Testis (tissue), 3 donors: ENCODE data around the gene EVPL. TPM values are rescaled to one million over a fixed set of nuclear protein-coding genes. Genes with fewer than 3 reads are reported as not detected.

Experiments
- DNase-seq: peaks from one replicate; pipeline ENCODE4 v3.0.0-alpha.2; 2019
- H3K27ac ChIP-seq, 2 donors: fragments of 200-600 bp; sonication (generic); one replicate each; pipeline ENCODE4 v1.5.1; 2019
- H3K27me3 ChIP-seq: fragments of 200-600 bp; sonication (generic); one replicate; pipeline ENCODE4 v1.5.1; 2019
- H3K36me3 ChIP-seq: fragments of 200-600 bp; sonication (generic); one replicate; pipeline ENCODE4 v1.5.1; 2017; ENCODE audit warnings: low read depth; ENCODE audit errors: missing control alignments
- H3K4me1 ChIP-seq: fragments of 200-600 bp; sonication (generic); one replicate; pipeline ENCODE4 v1.5.1; 2019
- H3K4me3 ChIP-seq, 2 donors: fragments of 200-600 bp; sonication (generic); one replicate each; pipeline ENCODE4 v1.5.1; 2017 to 2019
- H3K9me3 ChIP-seq: fragments of 200-600 bp; sonication (generic); one replicate; pipeline ENCODE4 v1.5.1; 2017
- POLR2A ChIP-seq: fragments of 450-650 bp; IDR thresholded peaks from one replicate; pipeline ENCODE4 v1.6.1; 2017; ENCODE audit warnings: antibody characterized with exemption, mild to moderate bottlenecking, moderate library complexity
- WGBS, 2 donors: methylation state at CpG; one replicate each; pipeline ENCODE4 v1.1.5; 2018; 5-methylcytosine and 5-hydroxymethylcytosine counted together
- intact Hi-C: fragments of 100-400 bp; cut with DNase I; formaldehyde crosslinking; loops from one replicate; pipeline ENCODE4 v1.15.1; 2023; ENCODE audit warnings: low total_unique reads
- polyA plus RNA-seq: library from polyadenylated mRNA; stranded (reverse); fragments of 350-450 nt; fragmentation: Illumina TruSeq; extraction: RNeasy Lipid Tissue Mini Kit (QIAGEN cat#74804); gene quantifications from one replicate; pipeline ENCODE4 v1.2.3, GENCODE V29; 2014; ENCODE audit warnings: low read depth, low replicate concordance; ENCODE audit not compliant: insufficient read depth
- total RNA-seq, 2 donors: library from RNA; depleted of rRNA; stranded (reverse); fragments of >200 nt; gene quantifications; one replicate each; pipeline ENCODE4 v1.2.3, GENCODE V29; 2016
- TF ChIP-seq, protein P1 (sequence below), 3 experiments: fragments of 450-650 bp in 2 of 3; fragments of 200-600 bp in 1 of 3; sonication (generic) in 1 of 3; IDR thresholded peaks; one replicate each; pipeline ENCODE4 v1.5.1; 2016 to 2019; ENCODE audit warnings: antibody characterized with exemption in 3 of 3, mild to moderate bottlenecking in 2 of 3, moderate library complexity in 1 of 3

Gene EVPL
- total and polyA plus RNA-seq, 3 donors from 2014 or later, result 1.2 to 3.5 (median 2.7) TPM

DNA sequence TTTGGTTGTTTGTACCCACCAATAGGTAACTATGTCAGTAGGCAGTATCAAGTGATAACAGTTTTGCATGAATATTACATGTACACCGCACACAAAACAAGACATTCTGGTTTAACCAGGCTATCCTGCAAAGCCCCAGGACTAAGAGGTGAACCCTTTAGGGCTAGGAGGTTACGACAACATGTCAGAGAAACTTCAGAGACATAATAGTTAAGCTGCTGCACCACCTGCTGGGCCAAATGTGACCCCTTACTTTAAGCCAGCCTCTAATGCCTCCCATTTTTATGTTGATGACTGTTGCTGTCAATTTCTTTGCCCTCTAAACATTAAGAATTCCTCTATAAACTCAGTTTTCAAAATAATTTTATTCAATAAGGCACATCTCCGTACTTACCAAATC lies 29.8 kb upstream of the EVPL start:
- WGBS, 2 donors, result 91 to 94% methylated on average over 3 of the region's 3 CpGs
- H3K4me1 ChIP-seq, result no peaks in the 10 kb centered on the region
- H3K36me3 ChIP-seq, result no peaks in the 10 kb centered on the region
- H3K27me3 ChIP-seq, result no peaks in the 10 kb centered on the region
- no peak overlapping the region for H3K27ac ChIP-seq
- intact Hi-C loops, result no loop called here
- no peaks in the 10 kb centered on the region for H3K9me3 ChIP-seq
- no peak for DNase-seq
- H3K4me3 ChIP-seq, result no peak overlapping the region
- TF ChIP-seq, protein P1, sequence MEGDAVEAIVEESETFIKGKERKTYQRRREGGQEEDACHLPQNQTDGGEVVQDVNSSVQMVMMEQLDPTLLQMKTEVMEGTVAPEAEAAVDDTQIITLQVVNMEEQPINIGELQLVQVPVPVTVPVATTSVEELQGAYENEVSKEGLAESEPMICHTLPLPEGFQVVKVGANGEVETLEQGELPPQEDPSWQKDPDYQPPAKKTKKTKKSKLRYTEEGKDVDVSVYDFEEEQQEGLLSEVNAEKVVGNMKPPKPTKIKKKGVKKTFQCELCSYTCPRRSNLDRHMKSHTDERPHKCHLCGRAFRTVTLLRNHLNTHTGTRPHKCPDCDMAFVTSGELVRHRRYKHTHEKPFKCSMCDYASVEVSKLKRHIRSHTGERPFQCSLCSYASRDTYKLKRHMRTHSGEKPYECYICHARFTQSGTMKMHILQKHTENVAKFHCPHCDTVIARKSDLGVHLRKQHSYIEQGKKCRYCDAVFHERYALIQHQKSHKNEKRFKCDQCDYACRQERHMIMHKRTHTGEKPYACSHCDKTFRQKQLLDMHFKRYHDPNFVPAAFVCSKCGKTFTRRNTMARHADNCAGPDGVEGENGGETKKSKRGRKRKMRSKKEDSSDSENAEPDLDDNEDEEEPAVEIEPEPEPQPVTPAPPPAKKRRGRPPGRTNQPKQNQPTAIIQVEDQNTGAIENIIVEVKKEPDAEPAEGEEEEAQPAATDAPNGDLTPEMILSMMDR (IDR thresholded peaks at IDR 0.05), result no peak
- TF ChIP-seq POLR2A, result no peak

DNA sequence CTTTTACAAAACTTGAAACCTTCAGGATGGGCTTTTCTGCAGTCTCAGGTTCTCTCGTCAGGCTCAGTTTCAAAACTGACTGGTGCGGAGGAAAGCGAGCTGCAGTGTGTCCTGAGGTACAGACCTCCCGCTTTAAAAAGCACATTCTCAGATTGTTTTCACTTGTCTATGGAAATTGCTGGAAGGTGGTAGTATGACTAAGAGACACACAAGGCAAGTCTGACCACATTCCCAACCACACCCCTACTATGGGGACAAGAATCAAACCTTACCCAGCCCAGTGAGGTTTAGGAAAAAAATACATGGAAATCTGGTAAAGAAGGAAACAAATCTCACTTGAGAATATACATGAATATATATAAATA lies 27.0 kb upstream of the EVPL start:
- intact Hi-C loops, result no loop called here
- TF ChIP-seq, protein P1 (IDR thresholded peaks at IDR 0.05), result no peak
- no peak for TF ChIP-seq POLR2A

DNA sequence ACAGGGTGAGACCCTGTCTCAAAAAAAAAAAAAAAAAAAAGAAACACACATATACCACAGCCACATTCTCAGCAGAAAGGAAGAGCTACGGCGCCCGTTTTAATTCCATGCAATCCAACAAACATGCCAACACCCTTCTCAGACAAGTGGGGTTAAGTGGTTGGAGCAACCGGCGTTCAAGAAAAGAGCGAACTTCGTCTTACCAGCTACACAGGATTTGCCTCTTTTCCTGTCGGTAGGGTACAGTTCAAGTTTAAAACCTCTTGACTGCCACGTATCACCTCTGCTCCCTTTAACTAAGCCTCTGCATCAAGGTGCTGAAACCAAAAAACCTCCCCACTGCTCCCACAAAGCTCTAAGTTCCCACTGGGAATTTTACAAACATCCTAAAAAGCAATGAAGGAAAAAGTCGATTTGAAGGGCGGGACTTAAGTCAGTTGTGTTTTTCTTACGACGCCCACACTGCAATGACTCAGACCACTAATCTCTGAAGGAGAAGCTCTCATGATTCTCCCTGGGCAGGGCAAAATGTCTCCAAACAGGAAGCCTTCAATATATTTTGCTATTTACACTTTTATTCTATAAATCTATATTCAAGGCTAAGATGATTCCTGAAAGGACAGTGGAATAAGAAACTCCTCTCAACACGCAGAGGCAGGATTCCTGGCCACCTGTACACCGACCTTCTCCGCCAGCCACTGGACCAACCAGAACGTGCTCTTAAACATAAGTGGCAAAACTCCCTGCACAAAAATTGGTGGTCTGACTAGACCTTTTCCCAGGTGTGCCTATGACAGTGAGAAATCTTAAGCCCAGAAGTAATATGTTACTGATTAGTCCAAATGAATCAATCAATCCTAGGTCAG lies 26.4 kb upstream of the EVPL start:
- no peak overlapping the region for H3K27ac ChIP-seq
- TF ChIP-seq, protein P1 (IDR thresholded peaks at IDR 0.05), result no peak
- no peak for TF ChIP-seq POLR2A
- no peak overlapping the region for H3K4me3 ChIP-seq
- no peaks in the 10 kb centered on the region for H3K36me3 ChIP-seq
- no peaks in the 10 kb centered on the region for H3K27me3 ChIP-seq
- 85 to 87% methylated on average over 17 of the region's 17 CpGs for WGBS, 2 donors
- intact Hi-C loops, result no loop called here
- no peak for DNase-seq
- no peaks in the 10 kb centered on the region for H3K9me3 ChIP-seq
- no peaks in the 10 kb centered on the region for H3K4me1 ChIP-seq

More for the DNA sequence above, 27.0 kb upstream of the EVPL start:
- no peak overlapping the region for H3K27ac ChIP-seq
- H3K4me1 ChIP-seq, result no peaks in the 10 kb centered on the region
- no peak for DNase-seq
- H3K27me3 ChIP-seq, result no peaks in the 10 kb centered on the region
- H3K9me3 ChIP-seq, result no peaks in the 10 kb centered on the region
- WGBS, 2 donors, result 90 to 96% methylated on average over 4 of the region's 4 CpGs
- H3K36me3 ChIP-seq, result no peaks in the 10 kb centered on the region
- H3K4me3 ChIP-seq, result no peak overlapping the region

DNA sequence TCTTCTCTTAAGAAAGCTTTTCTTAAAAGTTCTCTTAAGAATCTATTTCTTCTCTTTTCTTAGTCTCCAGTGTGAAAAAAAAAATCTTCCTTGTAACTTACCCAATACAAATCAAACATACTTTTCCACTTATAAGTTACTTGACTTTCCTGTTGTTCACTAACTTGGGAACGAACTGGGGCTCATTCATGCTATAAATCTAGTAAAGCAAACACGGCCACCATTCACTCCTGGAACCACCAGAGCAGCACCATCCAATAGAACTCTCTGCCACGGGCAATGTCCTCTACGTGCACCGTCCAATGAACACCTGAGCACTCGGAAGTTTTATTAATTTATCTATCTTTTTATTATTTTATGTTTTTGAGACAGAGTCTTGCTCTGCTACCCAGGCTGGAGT lies 24.5 kb upstream of the EVPL start:
- TF ChIP-seq, protein P1 (IDR thresholded peaks at IDR 0.05), result no peak
- no peak for TF ChIP-seq POLR2A

More for the DNA sequence above, 24.5 kb upstream of the EVPL start:
- no peak for DNase-seq
- no peaks in the 10 kb centered on the region for H3K9me3 ChIP-seq
- intact Hi-C loops, result no loop called here
- no peaks in the 10 kb centered on the region for H3K4me1 ChIP-seq
- H3K4me3 ChIP-seq, result no peak overlapping the region
- WGBS, 2 donors, result 81 to 86% methylated on average over 6 of the region's 6 CpGs
- no peaks in the 10 kb centered on the region for H3K27me3 ChIP-seq
- H3K36me3 ChIP-seq, result no peaks in the 10 kb centered on the region
- no peak overlapping the region for H3K27ac ChIP-seq
